Chondrocyte (in vitro differentiated cells): Measurements from ENCODE around the gene PINK1. TPM values are rescaled to one million over a fixed set of nuclear protein-coding genes. Genes with fewer than 3 reads are reported as not detected.

ENCODE experiments used
- DNase-seq: peaks from one replicate; pipeline ENCODE4 v3.0.0; 2021; ENCODE audit warnings: mixed read lengths, low spot score
- H3K27ac Mint-ChIP-seq: one replicate; pipeline ENCODE4 v1.8.0; 2021; ENCODE audit warnings: mild to moderate bottlenecking, moderate library complexity, mixed read lengths; ENCODE audit not compliant: unreplicated experiment
- H3K27me3 Mint-ChIP-seq: 2 replicates; pipeline ENCODE4 v1.8.0; 2021; ENCODE audit warnings: low read depth, mixed read lengths
- H3K36me3 Mint-ChIP-seq: 2 replicates; pipeline ENCODE4 v1.8.0; 2021; ENCODE audit warnings: low read depth, mixed read lengths
- H3K4me1 Mint-ChIP-seq: 2 replicates; pipeline ENCODE4 v1.8.0; 2021; ENCODE audit warnings: low read depth, mild to moderate bottlenecking, mixed read lengths
- H3K4me3 Mint-ChIP-seq: one replicate; pipeline ENCODE4 v1.8.0; 2021; ENCODE audit warnings: mild to moderate bottlenecking, moderate library complexity, mixed read lengths; ENCODE audit not compliant: unreplicated experiment
- H3K9me3 Mint-ChIP-seq: 2 replicates; pipeline ENCODE4 v1.8.0; 2021; ENCODE audit warnings: low read depth, mixed read lengths
- total RNA-seq: library from RNA; stranded (reverse); gene quantifications from 3 replicates; pipeline ENCODE4 v1.2.1, GENCODE V29; 2021
- TF ChIP-seq, protein P1 (sequence below): fragments of 200-600 bp; sonication (generic); IDR thresholded peaks from 2 replicates; pipeline ENCODE4 v1.5.0; 2021; ENCODE audit warnings: antibody characterized with exemption, mild to moderate bottlenecking, moderate library complexity

Gene PINK1
- total RNA-seq, 1 donor from 2014 or later = 42.6 TPM

DNA sequence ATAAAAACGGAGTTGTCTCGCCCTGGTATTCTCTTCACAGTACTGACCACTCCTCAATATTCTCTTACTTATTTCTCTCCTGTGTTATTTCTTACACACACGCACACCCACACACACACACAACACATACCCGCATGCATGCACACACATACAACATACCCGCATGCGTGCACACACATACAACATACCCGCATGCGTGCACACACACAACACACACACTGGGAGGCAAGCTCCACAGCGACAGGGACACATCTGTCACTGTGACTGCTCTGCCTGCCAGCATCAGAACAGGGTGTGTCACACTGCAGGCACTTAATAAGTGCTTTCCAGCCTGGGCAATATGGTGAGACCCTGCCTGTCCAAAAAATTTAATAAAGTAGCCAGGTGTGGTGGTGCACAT is 48.7 kb downstream of the PINK1 start:
- no peaks in the 10 kb centered on the region for H3K4me1 Mint-ChIP-seq
- no peak overlapping the region for H3K4me3 Mint-ChIP-seq
- TF ChIP-seq, protein P1, sequence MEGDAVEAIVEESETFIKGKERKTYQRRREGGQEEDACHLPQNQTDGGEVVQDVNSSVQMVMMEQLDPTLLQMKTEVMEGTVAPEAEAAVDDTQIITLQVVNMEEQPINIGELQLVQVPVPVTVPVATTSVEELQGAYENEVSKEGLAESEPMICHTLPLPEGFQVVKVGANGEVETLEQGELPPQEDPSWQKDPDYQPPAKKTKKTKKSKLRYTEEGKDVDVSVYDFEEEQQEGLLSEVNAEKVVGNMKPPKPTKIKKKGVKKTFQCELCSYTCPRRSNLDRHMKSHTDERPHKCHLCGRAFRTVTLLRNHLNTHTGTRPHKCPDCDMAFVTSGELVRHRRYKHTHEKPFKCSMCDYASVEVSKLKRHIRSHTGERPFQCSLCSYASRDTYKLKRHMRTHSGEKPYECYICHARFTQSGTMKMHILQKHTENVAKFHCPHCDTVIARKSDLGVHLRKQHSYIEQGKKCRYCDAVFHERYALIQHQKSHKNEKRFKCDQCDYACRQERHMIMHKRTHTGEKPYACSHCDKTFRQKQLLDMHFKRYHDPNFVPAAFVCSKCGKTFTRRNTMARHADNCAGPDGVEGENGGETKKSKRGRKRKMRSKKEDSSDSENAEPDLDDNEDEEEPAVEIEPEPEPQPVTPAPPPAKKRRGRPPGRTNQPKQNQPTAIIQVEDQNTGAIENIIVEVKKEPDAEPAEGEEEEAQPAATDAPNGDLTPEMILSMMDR = no peak
- no peak for DNase-seq
- H3K27ac Mint-ChIP-seq = no peak overlapping the region
- no peaks in the 10 kb centered on the region for H3K27me3 Mint-ChIP-seq
- no peaks in the 10 kb centered on the region for H3K36me3 Mint-ChIP-seq
- no peaks in the 10 kb centered on the region for H3K9me3 Mint-ChIP-seq

DNA sequence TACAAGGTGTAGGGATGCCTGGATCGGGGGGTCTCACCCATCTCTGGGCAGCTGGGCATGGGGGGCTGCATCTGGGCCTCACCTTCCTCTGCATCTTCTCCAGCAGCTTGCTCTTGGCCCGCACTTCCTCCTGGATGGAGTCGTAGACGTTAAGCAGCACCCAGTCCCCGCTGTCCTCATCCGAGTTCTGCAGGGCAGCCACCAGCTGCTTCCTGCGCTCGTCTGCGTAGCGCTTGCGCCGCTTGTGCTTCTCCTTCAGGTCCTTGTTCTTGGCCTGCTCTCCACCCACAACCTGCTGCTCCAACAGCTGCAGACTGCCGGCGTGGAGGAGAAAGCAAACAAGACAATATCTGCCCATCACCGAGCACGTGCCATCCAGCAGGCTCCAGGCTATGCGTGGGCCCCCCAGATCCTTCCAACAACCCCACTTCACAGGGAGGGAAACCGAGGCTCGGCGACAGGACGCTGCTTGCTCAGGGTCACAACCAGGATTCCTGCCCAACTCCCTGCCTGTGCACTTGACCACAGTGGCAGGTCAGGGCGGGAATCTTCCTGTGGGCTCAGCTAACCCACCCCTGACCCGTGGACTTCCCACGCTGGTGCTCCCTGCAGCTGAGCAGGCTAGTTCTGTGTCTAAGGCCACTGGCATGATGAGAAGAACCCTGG is 49.4 kb downstream of the PINK1 start:
- Mint-ChIP-seq H3K9me3 (no peaks in the 10 kb centered on the region), H3K4me1 (no peaks in the 10 kb centered on the region), H3K27ac (no peak overlapping the region), H3K27me3 (no peaks in the 10 kb centered on the region), H3K36me3 (no peaks in the 10 kb centered on the region), H3K4me3 (no peak overlapping the region)
- TF ChIP-seq, protein P1 = no peak
- DNase-seq = no peak

DNA sequence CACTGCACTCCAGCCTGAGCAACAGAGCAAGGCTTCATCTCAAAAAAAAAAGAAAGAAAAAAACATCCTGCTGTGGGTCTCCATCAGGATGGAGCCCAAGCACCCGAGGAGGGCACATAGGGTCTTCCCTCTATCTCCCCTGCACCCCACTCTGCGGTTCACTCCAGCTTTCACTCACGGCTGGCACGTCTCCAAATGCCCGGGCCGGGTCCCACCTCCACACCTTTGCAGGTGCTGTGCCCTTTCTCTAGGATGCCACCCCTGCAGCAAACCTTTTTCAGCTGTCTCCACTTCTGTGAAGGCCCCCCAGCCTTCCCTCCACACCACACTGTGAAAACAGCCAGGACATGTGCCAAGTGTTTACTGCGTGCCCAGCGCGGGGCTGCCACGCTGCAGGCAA is 50.4 kb downstream of the PINK1 start:
- Mint-ChIP-seq H3K27ac (no peak overlapping the region), H3K4me3 (no peak overlapping the region), H3K27me3 (no peaks in the 10 kb centered on the region), H3K36me3 (no peaks in the 10 kb centered on the region), H3K4me1 (no peaks in the 10 kb centered on the region), H3K9me3 (no peaks in the 10 kb centered on the region)
- TF ChIP-seq, protein P1 = no peak
- DNase-seq = no peak

DNA sequence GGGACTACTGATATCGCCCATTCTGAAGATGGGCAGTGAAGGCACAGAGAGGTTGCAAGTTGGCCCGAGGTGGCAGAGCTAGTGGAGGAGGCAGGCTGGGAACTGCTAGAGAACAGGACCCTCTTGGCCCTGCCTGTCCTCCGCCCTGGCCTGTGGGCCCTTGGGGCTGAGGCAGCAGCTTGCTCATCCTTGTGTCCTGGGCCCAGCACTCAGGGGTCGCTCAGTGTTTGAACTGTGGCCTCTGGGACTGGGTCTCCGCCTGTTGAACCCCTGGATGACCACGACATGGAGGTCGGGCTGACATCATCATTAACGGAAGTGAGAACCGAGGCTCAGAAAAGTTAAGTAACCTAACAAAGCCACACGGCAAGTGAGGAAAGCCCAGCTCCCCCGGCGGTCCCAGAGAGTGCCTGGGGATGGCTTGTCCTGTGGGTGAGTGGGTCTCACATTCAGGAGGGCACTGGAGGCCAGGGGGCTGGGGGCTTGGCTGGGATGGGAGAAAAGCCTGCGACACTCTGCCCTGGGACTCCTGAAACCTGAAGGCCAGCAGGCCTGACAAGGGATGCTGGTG is 50.9 kb downstream of the PINK1 start:
- H3K4me1 Mint-ChIP-seq = no peaks in the 10 kb centered on the region
- H3K27ac Mint-ChIP-seq = no peak overlapping the region
- H3K9me3 Mint-ChIP-seq = no peaks in the 10 kb centered on the region
- no peak overlapping the region for H3K4me3 Mint-ChIP-seq
- DNase-seq = no peak
- no peaks in the 10 kb centered on the region for H3K27me3 Mint-ChIP-seq
- TF ChIP-seq, protein P1 = no peak
- no peaks in the 10 kb centered on the region for H3K36me3 Mint-ChIP-seq

DNA sequence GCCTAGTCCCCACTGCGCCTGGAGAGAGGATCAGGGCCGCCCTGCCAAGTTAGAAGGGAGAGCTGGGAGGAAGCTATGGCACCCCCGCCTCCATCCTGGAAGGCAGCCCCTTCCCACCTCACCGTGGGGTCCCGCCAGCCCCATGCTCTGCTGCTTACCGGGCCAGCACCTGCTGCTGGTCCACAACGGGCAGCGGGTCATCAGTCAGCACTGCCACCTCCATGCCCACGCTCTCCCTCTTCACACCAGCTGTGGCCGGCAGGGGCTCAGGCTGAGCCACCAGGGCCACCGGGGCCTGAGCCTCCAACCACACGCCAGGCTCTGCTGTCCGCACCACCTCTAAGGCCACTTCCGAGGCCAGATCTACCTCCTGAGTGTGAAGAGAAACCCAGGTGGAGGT is 51.4 kb downstream of the PINK1 start:
- Mint-ChIP-seq H3K27ac (no peak overlapping the region), H3K27me3 (no peaks in the 10 kb centered on the region), H3K9me3 (no peaks in the 10 kb centered on the region), H3K4me1 (no peaks in the 10 kb centered on the region), H3K36me3 (no peaks in the 10 kb centered on the region), H3K4me3 (no peak overlapping the region)
- TF ChIP-seq, protein P1 = no peak
- DNase-seq = no peak
